K562 (cell line): ENCODE results near the gene LMTK2. TPM values are rescaled to one million over a fixed set of nuclear protein-coding genes. Genes with fewer than 3 reads are reported as not detected.

ENCODE experiments used
- ATAC-seq: fragments of 200-7000 bp; cut with Tn5 transposase; 3 replicates; pipeline ENCODE4 v1.9.1; 2020; ENCODE audit warnings: moderate library complexity
- BruUV-seq: library from RNA; stranded (reverse); fragments of 400-500 nt; replicated peaks from 2 replicates; lab custom pipeline; 2021; lab: Mats Ljungman, UMichigan
- CTCF ChIA-PET: fragments of 300-600 bp; formaldehyde crosslinking; extraction: SDS; loops from one replicate; lab custom pipeline; 2021; ENCODE audit warnings: low intra/inter-chr PET ratio; lab: Yijun Ruan, JAX
- POLR2A ChIA-PET: fragments of 300-600, 350-650 bp; sonication (Branson Sonifier 250); formaldehyde crosslinking; extraction: SDS; loops from one replicate; lab custom pipeline; 2021; ENCODE audit warnings: antibody characterized with exemption, inconsistent platforms; lab: Yijun Ruan, JAX
- DNase-seq, 4 experiments: peaks; one replicate each; pipeline versions ENCODE4 v3.0.0 to v3.0.0-alpha.2; 2011 to 2018; ENCODE audit warnings: low spot score in 3 of 4, mixed read lengths in 3 of 4; ENCODE audit errors: extremely low read depth in 1 of 4
- FAIRE-seq: peaks from 2 replicates; lab custom pipeline; 2011; peaks lifted over from hg19 to GRCh38; lab: Jason Lieb, UNC
- H2AFZ ChIP-seq: 2 replicates; pipeline ENCODE4 v1.6.0; 2011; ENCODE audit warnings: low read depth, low read length, control low read depth, inconsistent platforms
- H3K27ac ChIP-seq: fragments of 200-600 bp; 3 replicates; pipeline ENCODE4 v1.8.0; 2011; ENCODE audit warnings: low read depth, mild to moderate bottlenecking, control low read depth, inconsistent platforms, low read length, moderate library complexity, mixed read lengths; ENCODE audit errors: extremely low read depth
- H3K27me3 ChIP-seq, 2 experiments: fragments of 300-600 bp in 1 of 2; 2 replicates in 1 of 2; 3 replicates in 1 of 2; pipeline versions ENCODE4 v1.6.0 to v1.8.0; 2011; ENCODE audit warnings: inconsistent platforms in 2 of 2, low read length in 2 of 2, mild to moderate bottlenecking in 1 of 2, mixed read lengths in 1 of 2, moderate library complexity in 1 of 2; ENCODE audit not compliant: control insufficient read depth in 2 of 2, insufficient read depth in 2 of 2
- H3K36me3 ChIP-seq: fragments of 300-600 bp; 3 replicates; pipeline ENCODE4 v1.8.0; 2011; ENCODE audit warnings: mild to moderate bottlenecking, low read length, inconsistent platforms; ENCODE audit not compliant: control insufficient read depth, insufficient read depth
- H3K4me1 ChIP-seq, 2 experiments: fragments of 200-600 bp in 1 of 2; replicated peaks in 1 of 2; 2 replicates in 1 of 2; 3 replicates in 1 of 2; pipeline versions ENCODE4 v1.5.1 to v1.8.0; 2011; ENCODE audit warnings: inconsistent platforms in 2 of 2, low read length in 2 of 2, mild to moderate bottlenecking in 1 of 2, mixed read lengths in 1 of 2, moderate library complexity in 1 of 2; ENCODE audit not compliant: control insufficient read depth in 2 of 2, insufficient read depth in 2 of 2
- H3K4me2 ChIP-seq: 2 replicates; pipeline ENCODE4 v1.6.1; 2011; ENCODE audit warnings: low read length, control low read depth, inconsistent platforms, mixed read lengths; ENCODE audit not compliant: insufficient read depth
- H3K4me3 ChIP-seq: fragments of 200-600 bp; sonication (generic), shearing (Covaris generic); 2 replicates; pipeline ENCODE4 v1.5.1; 2016; ENCODE audit warnings: control low read depth, inconsistent platforms
- H3K79me2 ChIP-seq: fragments of 200-600 bp; 3 replicates; pipeline ENCODE4 v1.8.0; 2011; ENCODE audit warnings: low read length, inconsistent platforms; ENCODE audit not compliant: control insufficient read depth, insufficient read depth
- H3K9ac ChIP-seq, 2 experiments: 2 replicates each; pipeline versions ENCODE4 v1.6.0 to v1.6.1; 2011; ENCODE audit warnings: low read depth in 2 of 2, low read length in 2 of 2, control low read depth in 1 of 2, inconsistent platforms in 1 of 2, mild to moderate bottlenecking in 1 of 2, mixed read lengths in 1 of 2; ENCODE audit not compliant: insufficient read depth in 1 of 2
- H3K9me1 ChIP-seq: one replicate; pipeline ENCODE4 v1.6.0; 2011; ENCODE audit warnings: inconsistent platforms, mild to moderate bottlenecking, low read length, moderate library complexity; ENCODE audit not compliant: control insufficient read depth, insufficient read depth
- H3K9me3 ChIP-seq: replicated peaks from 2 replicates; pipeline ENCODE4 v1.5.1; 2011; ENCODE audit warnings: low read depth, low read length, inconsistent platforms; ENCODE audit not compliant: control insufficient read depth, insufficient read depth
- H4K20me1 ChIP-seq: replicated peaks from 2 replicates; pipeline ENCODE4 v1.6.1; 2011; ENCODE audit warnings: low read length, inconsistent platforms, mixed read lengths; ENCODE audit not compliant: control insufficient read depth, insufficient read depth
- CC2D1A ChIP-seq: fragments of 450-650 bp; IDR thresholded peaks from 2 replicates; pipeline ENCODE4 v1.6.1; 2017; ENCODE audit warnings: mild to moderate bottlenecking
- CHD1 ChIP-seq: fragments of 200-600 bp; sonication (generic); IDR thresholded peaks from one replicate; pipeline ENCODE4 v1.6.1; 2012; ENCODE audit warnings: mild to moderate bottlenecking, moderate library complexity, low read length, inconsistent platforms
- CTCF ChIP-seq, 3 experiments: IDR thresholded peaks in 2 of 3; conservative IDR thresholded peaks in 1 of 3; 2 replicates each; pipeline ENCODE4 v1.5.1; 2011 to 2012; ENCODE audit warnings: low read length in 3 of 3, mild to moderate bottlenecking in 3 of 3, control low read depth in 2 of 3, improper control_type of control experiment in 1 of 3, inconsistent platforms in 1 of 3, low read depth in 1 of 3, mixed read lengths in 1 of 3, moderate library complexity in 1 of 3; ENCODE audit not compliant: insufficient read depth in 2 of 3
- IRF9 ChIP-seq: fragments of 450-650 bp; IDR thresholded peaks from 2 replicates; pipeline ENCODE4 v1.6.1; 2016; ENCODE audit warnings: missing biosample characterization, missing genetic modification characterization
- LEF1 ChIP-seq: fragments of 450-650 bp; IDR thresholded peaks from 2 replicates; pipeline ENCODE4 v1.6.1; 2016; ENCODE audit warnings: mild to moderate bottlenecking
- MAZ ChIP-seq, 2 experiments: fragments of 450-650 bp in 1 of 2; sonication (generic) in 1 of 2; formaldehyde crosslinking; IDR thresholded peaks in 1 of 2; conservative IDR thresholded peaks in 1 of 2; 2 replicates each; pipeline versions ENCODE4 v1.4.0 to v1.5.0; 2020; ENCODE audit warnings: mild to moderate bottlenecking in 1 of 2, missing genetic modification reagents in 1 of 2
- MEF2D ChIP-seq: conservative IDR thresholded peaks from 2 replicates; pipeline ENCODE4 v1.6.1; 2016; ENCODE audit warnings: low read depth, missing genetic modification characterization, missing compliant biosample characterization
- NFATC3 ChIP-seq: fragments of 450-650 bp; IDR thresholded peaks from 2 replicates; pipeline ENCODE4 v1.6.1; 2017; ENCODE audit warnings: mild to moderate bottlenecking
- PHF20 ChIP-seq: fragments of 450-650 bp; IDR thresholded peaks from 2 replicates; pipeline ENCODE4 v1.6.1; 2018; ENCODE audit not compliant: partially characterized antibody
- PML ChIP-seq: IDR thresholded peaks from 2 replicates; pipeline ENCODE4 v1.6.1; 2012; ENCODE audit warnings: low read length, inconsistent platforms
- RBM22 ChIP-seq: fragments of 200-400 bp; formaldehyde crosslinking; IDR thresholded peaks from 2 replicates; pipeline ENCODE4 v1.6.1; 2018; ENCODE audit warnings: low read length, low read depth; ENCODE audit not compliant: poor library complexity, severe bottlenecking
- SMAD3 ChIP-seq: fragments of 450-650 bp; formaldehyde crosslinking; conservative IDR thresholded peaks from 2 replicates; pipeline ENCODE4 v1.4.0; 2020; ENCODE audit warnings: mild to moderate bottlenecking
- YBX1 ChIP-seq: fragments of 450-650 bp; IDR thresholded peaks from 2 replicates; pipeline ENCODE4 v1.7.1; 2016; ENCODE audit warnings: mild to moderate bottlenecking
- ZC3H8 ChIP-seq: fragments of 450-650 bp; IDR thresholded peaks from 2 replicates; pipeline ENCODE4 v1.6.1; 2017
- ZNF121 ChIP-seq: sonication (generic); formaldehyde crosslinking; conservative IDR thresholded peaks from 2 replicates; pipeline ENCODE4 v1.8.0; 2022; ENCODE audit warnings: missing genetic modification reagents
- ZNF41 ChIP-seq: fragments of 250-450 bp; sonication (Bioruptor Pico); conservative IDR thresholded peaks from 2 replicates; pipeline ENCODE4 v1.4.0; 2020; ENCODE audit warnings: mild to moderate bottlenecking
- ZNF830 ChIP-seq: fragments of 250-450 bp; sonication (Bioruptor Pico); IDR thresholded peaks from 2 replicates; pipeline ENCODE4 v1.5.0; 2021; ENCODE audit warnings: mild to moderate bottlenecking
- WGBS: fragments of 100-300 bp; shearing (Covaris generic); methylation state at CpG from one replicate; pipeline ENCODE4 v1.1.6; 2016; ENCODE audit warnings: low coverage, mixed read lengths; ENCODE audit not compliant: insufficient coverage; ENCODE audit errors: missing lambda C conversion rate; 5-methylcytosine and 5-hydroxymethylcytosine counted together
- in situ Hi-C: fragments of 300-500 bp; cut with MboI; formaldehyde crosslinking; loops from 4 replicates; pipeline ENCODE4 v1.15.0; 2018; ENCODE audit warnings: inconsistent platforms, mixed read lengths
- intact Hi-C: fragments of 100-400 bp; cut with micrococcal nuclease; formaldehyde crosslinking; loops from 2 replicates; pipeline ENCODE4 v1.14.2; 2022
- polyA plus RNA-seq, 8 experiments: library from polyadenylated mRNA; depleted of rRNA in 4 of 8; stranded (reverse) in 5 of 8; unstranded in 3 of 8; fragments of >200 nt; fragmentation: Nextera tagmentation in 2 of 8; fragmentation: Illumina TruSeq in 1 of 8; extraction: Ambion mirVana in 2 of 8; extraction: Trizol in 1 of 8; gene quantifications; 2 replicates each; pipeline versions ENCODE4 v1.2.1 to v1.2.3, GENCODE V29; 2011 to 2014; ENCODE audit warnings: inconsistent platforms in 1 of 8, missing spikeins in 1 of 8
- total RNA-seq, 7 experiments: library from RNA; depleted of rRNA in 6 of 7; stranded (reverse); fragments of >200 nt in 6 of 7; fragmentation: Illumina TruSeq in 2 of 7; extraction: Trizol in 2 of 7; gene quantifications; 2 replicates each; pipeline versions ENCODE4 v1.2.1 to v1.2.3, GENCODE V29; 2011 to 2021; ENCODE audit warnings: low replicate concordance in 1 of 7

The LMTK2 gene
- total and polyA plus RNA-seq, 9 of the 15 experiments (the other 6 are each of a cell fraction or from before 2014, with no cell fraction given), result 0.78 to 16.4 (median 6.3) TPM

- TF ChIP-seq SMAD3 (no peak), LEF1 (no peak), RBM22 (no peak), CTCF (IDR thresholded peaks at IDR 0.05 in 2 of 3, conservative IDR thresholded peaks at IDR 0.05 in 1 of 3; ENCODE audit: insufficient read depth in 2 of 3, low read depth in 1 of 3, low read length in 3 of 3) (0 out of 6 replicates have a peak, but pooled peaks of 1 of the 3 experiments have one; percentile 7), MAZ (CRISPR knock-in tag; conservative IDR thresholded peaks at IDR 0.05 in 1 of 2, IDR thresholded peaks at IDR 0.05 in 1 of 2) (no peak), ZNF830 (no peak), ZNF121 (peak; percentile 53)
Measured at GRCh38 chr7:98134420-98135228, 28.0 kb downstream of the LMTK2 start (continued).

- Histone ChIP-seq H2AFZ (no peak overlapping the region), H3K9me1 (no peaks in the 10 kb centered on the region), H4K20me1 (peaks cover 20% of the 10 kb centered on the region), H3K4me2 (no peak overlapping the region), H3K9me3 (no peaks in the 10 kb centered on the region), H3K4me3 (no peak overlapping the region)
- no peak for FAIRE-seq
- POLR2A ChIA-PET, result no interaction called here
- TF ChIP-seq ZNF41 (CRISPR knock-in tag) (no peak), YBX1 (no peak), MEF2D (tag) (no peak), NFATC3 (no peak), PML (no peak), ZC3H8 (no peak), PHF20 (no peak), IRF9 (no peak), CC2D1A (no peak), CHD1 (no peak)
- TF ChIP-seq, all 486 proteins: peak for 0
- intact Hi-C loops (no loop called here), in situ Hi-C loops (no loop called here)
- H3K27me3 ChIP-seq, result no peaks in the 10 kb centered on the region
- no peak overlapping the region for H3K27ac ChIP-seq
- H3K36me3 ChIP-seq, result peaks cover 21% of the 10 kb centered on the region; the same call in 2 of the 3 replicates
- CTCF ChIA-PET, result no interaction called here
- ATAC-seq (no peak), DNase-seq (no peak)
- H3K4me1 ChIP-seq, result peaks cover 19 to 29% of the 10 kb centered on the region in 2 experiments
- BruUV-seq, result no TSS peak
- no peak overlapping the region for H3K9ac ChIP-seq
- WGBS, result 70% methylated on average over 5 of the region's 5 CpGs
- peaks cover 16% of the 10 kb centered on the region for H3K79me2 ChIP-seq
Measured at GRCh38 chr7:98135984-98136383, 29.3 kb downstream of the LMTK2 start.
